Measurements from ENCODE around the gene TBCD.

TBCD gene

DNA sequence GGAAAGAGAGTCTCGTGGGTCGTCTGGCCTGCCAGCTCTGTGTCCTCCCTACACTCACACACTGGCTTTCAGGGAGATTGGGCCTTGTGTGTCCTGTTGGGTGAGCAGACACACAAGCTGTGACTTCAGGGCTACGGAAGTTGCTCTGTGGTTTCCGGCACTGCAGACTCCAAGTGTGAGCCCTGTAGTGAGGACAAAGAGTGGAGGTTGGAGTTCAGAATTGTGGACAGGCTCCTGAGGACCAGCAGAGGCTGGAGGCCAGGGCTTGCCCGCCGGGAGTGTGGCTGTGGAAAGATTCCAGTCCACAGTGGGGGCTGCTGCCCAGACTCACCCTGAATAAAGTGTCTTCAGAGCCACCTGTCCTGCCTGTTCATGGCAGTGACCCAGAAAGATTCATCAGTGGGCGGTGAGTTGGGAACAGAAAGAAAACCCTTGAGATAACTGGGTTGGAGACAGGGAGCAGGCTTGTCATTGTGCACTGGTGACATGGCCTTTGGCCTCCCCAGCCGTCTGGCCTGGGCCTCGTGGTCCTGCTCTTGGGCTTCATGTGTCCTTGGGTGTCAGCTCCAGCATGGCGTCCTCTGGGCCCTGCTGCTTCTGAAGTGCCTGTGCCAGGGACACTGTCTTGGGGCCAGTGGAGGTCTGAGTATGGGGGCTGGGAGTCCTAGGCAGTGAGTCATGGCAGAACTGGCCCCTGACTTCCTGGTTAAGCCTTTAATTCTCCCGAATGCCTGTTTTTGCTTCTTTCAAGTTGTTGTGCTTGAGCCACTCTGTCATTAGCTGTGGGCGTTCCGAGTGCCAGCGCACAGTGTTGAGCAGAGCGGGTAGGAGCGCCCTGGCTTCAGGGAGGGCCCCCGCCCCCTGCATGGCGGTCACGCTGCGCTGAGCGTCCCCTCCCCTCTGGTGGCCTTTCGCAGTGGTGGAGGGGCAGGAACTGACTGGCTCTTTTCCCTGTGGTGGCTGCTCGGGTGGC, 107.9 kb downstream of the TBCD start:
- no peak for FAIRE-seq

DNA sequence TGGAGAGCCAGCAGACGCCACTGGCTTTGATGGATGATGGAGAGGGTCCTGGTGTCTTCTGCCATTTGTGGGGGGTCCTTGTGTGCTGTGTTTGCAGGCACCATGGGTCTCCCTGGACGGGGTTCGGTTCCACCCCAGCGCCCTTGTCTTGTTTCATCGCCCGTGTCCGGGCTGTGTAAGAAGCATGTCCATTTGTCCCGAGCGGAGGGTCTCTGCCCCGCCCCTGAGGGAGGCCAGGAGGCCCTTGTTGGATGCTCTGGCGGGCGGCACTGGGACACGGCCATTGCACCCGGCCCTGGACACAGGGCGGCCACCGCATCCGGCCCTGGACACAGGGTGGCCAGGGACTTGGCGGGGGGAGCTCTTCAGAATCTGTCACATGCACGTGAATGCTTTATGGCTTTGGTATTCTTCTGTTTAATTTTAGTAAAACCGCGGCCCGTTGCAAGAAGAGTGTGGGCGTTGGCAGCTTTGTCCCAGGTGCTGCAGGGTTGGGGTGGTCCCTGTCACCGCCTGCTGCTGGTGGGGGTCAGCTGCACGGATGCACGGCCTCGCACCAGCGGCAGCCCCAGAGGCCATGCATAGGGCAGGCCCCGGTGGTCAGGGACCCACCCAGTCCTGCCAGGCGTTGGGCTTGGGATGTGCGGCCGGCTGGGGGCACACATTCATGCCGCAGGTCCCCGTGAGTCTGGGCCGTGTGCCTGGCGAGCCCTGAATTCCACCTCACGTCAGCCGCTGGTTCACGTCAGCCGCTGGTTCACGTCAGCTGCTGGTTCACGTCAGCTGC, 108.9 kb downstream of the TBCD start:
- no peak for FAIRE-seq

DNA sequence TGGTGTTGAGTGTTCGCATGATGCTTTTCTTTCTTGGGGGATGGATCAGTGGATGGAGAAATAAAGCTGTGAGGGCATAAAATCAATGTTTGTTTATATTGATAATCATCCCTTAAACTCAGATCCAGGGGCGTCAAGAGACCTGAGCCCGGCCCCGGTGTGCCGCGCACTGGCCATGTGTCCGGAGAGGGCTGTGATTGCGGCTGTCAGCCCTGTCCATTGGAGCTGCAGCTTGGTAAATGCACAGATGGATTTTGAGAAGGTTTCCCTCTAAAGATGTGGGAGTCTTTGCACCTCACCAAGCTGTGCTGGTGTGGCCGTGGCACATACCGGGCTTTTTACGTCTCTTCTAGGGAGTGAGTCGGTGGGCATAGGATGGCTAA, 109.5 kb downstream of the TBCD start:
- no peak for FAIRE-seq

DNA sequence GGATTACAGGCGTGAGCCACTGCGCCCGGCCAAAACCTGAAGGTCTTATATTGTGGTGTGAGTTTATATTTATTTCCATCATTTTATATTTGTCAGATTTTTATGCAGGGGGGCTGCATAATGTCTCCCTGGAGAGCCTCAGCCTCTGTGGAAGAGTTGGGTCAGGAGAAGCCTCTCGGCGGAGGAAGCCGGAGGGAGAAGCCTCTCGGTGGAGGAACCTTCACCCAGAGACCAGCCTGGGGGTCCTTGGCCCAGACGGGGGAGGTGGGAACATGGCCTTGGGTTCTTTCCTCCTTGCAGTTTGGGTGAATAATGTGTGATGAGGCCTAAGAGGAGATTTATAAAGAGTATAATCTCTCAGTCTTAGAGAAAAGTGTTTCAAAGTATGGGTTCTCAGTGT, 110.3 kb downstream of the TBCD start:
- no peak for FAIRE-seq

DNA sequence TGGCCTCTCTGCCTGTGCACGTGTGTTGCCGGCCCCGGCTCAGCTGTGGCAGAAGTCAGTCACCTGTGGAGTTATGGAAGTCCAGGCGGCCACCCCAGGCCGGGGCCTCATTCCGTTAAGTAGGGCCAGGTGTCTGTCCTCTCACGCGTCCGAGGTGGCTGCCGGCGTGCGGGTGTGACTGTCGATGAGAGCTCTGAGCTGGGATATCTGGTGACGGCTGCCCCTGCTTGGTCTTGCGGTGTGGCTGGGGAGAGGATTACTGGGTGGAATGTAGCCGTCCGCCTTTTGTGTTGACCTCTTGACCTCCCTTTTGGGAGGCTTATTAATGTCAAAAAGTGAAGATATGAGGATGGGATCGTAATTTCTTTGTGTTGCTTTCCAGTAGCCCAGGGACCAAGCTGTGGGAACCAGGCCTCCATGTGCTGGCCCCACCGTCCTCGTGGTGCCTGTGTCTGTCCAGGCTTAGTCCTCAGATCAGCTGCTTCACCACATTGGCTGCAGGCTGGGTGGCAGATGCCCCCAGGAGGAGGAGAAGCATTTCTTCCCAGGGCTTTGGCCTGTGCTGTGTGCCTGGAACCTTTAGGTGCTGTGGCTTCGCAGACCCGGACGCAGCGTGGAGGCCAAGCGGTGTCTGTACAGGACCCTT, 111.0 kb downstream of the TBCD start:
- no peak for FAIRE-seq

DNA sequence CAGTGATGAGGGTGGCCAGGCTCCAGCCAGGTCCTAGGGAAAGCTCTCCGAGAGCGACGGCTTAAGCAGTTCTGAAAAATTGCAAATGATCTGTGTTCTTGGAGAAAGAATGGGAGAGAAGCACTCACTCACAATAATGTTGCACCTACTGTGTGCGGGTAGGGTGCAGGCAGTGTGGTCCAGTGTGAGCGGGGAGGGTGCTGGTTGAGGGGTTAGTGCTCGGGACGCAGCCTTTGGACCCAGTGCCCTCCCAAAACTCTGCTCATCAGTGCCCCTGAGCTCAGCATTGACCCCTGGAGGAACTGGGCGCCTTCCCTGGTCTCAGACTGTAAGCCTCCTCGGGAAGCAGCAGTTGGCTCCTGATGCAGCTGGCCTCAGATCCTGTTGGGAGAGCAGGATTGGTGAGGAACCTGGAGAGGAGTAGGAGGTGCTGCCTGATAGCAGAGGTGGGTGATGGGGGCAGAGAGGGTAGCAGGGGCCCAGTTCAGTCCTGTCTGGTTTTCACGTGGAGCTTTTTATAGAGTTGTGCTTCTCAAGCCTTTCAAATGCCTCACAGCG, 111.6 kb downstream of the TBCD start:
- FAIRE-seq = no peak

DNA sequence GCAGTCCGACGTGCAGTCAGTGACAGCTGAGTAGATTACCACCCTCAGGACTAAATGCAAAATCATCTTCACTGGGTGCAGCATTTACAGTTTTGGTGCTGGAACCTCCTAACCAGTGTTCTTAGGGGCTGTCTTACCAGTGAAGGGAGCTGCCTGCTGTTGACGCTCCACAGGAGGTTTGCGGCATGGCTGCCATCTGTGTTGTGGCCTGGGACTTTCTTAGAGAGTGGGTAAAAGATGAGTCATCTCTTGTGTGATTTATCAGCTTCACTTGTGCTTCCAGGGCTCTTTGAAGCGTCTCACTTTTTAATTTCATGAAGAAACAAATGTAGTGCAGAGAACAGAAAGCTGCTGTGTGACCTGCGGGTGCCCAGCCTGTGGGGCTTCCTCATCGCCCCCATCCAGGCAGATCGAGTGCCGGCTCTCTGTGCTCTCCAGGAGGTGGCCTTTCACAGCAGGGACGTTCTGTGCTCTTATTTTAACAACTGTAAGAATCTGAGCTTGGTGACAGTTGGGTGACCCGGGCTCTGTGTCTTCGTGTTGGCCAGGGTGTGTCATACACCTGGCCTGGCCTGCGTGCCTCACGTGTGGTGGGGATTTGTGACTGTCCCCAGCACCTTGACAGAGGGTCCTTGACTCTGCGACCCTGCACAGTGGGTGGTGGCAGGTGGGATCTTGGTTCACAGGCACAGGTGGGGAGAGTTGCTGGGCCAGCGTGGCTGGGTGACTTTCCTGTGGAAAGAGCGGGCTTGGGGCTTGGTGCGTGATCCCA, 112.3 kb downstream of the TBCD start:
- no peak for FAIRE-seq

DNA sequence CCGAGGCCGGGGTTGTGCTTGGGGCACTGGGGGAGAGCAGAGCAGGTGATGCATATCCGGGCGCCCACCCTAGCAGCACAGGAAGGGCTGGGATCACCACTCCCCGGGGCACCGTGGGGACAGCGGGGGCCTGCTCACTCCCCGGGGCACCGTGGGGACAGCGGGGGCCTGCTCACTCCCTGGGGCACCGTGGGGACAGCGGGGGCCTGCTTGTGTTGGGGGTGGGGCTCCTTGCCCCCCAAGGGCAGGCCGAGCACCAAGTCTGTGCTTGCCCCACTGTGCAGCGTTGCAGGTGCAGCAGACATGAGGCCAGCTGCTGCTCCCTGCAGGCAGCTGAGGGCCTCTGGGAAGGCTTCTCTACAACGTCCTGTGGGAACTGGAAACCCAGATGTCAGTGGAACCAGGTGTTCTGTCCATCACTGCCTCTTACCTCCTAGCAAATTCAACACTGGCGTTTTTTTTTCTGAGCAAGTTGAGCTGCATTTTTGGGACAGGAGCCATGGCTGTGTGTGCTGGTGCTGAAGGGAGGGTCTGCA, 112.9 kb downstream of the TBCD start:
- no peak for FAIRE-seq

DNA sequence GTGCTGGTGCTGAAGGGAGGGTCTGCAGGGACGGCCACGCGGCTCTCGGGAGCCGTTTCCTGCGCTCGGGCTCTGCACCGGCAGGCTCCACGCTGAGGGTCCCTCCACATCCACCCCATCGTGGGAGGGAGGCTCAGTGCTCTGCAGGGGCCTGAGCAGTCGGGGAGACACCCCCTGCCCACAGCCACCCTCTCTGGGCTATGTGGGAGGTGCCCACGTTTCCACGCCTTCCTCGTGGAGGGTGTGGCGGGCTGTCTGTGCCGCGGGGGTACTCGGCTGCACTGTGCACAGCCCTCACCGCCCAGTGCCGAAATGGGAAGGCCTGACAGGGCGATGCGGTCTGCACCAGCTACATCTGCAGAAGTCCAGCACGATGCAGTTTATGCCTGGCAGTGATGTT, 113.4 kb downstream of the TBCD start:
- no peak for FAIRE-seq

DNA sequence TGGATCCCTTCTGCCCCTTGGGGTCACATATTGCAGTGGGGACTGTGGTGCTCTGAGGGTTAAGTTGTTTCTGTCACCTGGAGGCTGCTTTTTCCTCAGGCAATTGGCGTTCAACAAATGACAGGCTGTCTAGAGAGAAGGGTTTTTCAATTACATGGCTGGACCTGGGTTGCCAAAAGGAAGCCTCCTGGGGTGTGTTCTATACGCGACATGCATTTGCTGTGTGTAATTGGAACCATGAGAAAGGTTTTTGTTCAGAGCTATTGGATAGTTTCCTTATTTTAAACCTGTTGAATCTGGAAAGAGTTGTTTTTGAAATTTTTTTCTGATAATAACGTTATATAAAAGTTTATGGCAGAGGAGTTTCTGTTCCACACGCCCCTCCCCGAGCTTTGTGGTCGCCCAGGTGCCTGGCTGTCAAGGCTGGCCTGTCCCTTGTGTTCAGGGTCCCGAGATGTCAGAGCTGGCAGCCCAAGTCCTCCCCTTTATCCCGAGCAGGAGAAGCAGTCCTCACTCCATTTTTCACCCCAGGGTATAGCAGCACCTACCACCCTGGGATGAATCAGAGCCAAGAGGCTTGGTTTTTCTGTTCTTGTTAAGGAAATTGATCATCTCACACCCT, 114.0 kb downstream of the TBCD start:
- no peak for FAIRE-seq

DNA sequence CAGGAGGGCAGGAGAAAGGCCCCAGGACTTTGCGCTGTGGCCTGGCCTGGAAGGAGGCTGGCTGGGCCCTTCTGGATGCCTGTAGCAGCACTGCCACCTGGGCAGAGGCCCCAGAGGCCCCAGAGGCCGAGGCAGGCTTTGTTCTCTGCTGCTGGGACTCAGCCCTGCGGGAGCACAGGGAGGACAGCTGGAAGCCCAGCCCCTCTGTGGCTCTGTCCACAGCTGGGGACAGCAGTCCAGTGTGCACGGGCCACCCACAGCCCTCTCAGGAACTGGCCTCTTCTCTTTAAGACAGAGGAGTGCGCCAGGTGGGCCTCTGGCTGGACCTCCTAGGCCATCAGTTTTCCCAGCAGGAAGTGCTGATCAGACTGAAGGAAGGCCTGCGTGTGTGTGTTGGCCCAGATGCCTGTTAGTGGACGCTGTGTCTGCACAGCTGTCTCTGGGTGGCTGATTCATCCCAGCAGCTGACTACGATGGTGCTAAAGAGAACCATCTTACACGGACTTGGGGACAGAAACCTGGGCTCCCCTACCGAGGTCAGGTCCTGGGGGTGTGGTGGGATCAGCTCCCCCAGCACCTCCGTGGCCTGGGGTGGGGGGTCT, 114.8 kb downstream of the TBCD start:
- no peak for FAIRE-seq

DNA sequence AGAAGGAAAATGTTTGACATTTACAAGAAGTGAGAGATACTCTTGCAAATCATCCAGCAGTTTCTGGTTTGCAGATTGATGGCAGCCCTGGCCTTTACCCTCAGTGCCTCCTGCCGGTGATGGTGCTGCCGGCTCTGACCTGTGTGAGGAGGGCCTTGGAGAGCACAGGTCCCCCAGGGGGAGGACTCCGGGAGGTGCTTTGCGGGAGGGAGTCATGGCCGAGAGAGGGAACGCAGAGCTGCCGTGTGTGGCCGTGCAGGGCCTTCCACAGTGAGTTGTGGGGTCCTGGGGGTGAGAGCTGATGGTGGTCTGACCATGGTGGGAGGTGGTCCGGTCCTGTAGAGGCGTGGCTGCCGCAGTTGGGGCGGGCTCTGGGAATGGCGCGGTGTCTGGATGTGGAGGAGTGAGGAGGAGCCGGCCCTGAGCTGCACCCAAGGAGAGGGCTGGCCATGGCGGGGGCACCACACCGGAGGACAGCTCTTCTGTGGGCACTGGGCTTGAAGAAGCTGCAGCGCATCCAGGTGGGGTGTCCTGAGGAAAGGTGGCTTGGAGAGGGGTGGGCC, 116.0 kb downstream of the TBCD start:
- no peak for FAIRE-seq

DNA sequence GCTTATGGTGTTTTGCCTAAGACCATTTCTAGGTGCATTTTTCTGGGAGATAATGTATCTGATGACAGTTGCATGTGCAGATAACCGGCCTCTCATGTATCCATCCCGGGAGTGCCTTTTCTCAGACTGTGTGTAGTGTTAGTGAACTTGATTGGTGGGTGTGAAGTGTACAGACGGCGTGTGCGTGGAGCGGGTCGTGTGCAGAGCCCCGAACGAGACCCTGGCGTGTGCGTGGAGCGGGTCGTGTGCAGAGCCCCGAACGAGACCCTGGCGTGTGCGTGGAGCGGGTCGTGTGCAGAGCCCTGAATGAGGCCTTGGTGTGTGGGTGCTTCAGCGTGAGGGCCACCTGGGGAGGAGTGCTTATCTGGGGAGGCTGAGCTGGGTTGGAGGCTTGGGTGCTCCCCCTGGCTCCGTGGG, 116.9 kb downstream of the TBCD start:
- FAIRE-seq = no peak

DNA sequence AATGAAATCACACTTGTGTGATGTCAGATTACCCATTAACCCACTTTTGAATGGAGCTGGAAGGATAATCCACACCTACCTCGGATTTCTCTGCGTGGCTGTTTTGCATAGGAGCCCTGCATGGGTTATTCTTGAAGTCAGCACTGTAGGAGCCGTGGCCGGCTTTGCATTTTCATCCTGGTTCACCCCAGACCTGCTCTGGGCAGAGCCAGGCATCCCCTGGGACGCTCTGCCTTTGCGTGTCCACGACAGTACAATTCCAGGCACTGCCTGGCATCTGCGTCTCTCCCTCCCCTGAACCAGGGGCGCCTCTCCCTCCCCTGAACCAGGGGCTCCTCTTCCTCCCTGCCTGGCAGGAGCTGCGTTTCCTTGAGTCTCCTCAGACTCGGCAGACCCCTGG, 117.7 kb downstream of the TBCD start:
- FAIRE-seq = no peak

DNA sequence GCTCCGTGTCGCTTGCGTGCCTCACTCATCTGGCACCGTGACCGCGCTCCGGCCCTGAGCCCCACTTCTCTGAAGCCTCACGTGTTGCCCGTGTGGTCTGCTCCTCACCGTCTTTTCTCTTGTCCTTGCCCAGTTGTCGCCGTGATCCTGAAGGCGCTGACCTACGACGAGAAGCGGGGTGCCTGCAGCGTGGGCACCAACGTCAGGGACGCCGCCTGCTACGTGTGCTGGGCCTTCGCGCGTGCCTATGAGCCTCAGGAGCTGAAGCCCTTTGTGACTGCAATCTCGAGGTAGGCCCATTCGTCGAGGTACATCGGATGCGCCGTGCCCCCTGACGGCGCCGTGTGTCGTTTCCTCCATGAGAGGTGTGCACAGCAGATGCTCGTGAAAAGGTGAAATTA, 118.2 kb downstream of the TBCD start:
- FAIRE-seq = no peak

DNA sequence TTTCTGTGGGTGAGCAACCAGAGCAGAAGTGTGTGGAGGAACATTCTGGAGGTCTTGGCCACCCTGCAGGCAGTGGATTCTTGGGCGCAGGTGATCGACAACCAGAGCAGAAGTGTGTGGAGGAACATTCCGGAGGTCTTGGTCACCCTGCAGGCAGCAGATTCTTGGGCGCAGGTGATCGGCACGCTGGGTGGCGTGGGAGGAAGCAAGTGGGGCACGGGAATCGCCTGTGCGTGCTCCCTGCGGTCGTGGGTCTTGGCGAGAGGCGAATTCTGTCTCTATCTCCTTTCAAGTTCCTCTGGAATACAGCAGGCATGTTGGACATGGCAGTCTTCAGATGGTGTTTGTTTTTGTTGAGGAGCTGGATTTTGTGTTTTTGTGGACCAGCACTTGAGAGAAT, 118.7 kb downstream of the TBCD start:
- no peak for FAIRE-seq

DNA sequence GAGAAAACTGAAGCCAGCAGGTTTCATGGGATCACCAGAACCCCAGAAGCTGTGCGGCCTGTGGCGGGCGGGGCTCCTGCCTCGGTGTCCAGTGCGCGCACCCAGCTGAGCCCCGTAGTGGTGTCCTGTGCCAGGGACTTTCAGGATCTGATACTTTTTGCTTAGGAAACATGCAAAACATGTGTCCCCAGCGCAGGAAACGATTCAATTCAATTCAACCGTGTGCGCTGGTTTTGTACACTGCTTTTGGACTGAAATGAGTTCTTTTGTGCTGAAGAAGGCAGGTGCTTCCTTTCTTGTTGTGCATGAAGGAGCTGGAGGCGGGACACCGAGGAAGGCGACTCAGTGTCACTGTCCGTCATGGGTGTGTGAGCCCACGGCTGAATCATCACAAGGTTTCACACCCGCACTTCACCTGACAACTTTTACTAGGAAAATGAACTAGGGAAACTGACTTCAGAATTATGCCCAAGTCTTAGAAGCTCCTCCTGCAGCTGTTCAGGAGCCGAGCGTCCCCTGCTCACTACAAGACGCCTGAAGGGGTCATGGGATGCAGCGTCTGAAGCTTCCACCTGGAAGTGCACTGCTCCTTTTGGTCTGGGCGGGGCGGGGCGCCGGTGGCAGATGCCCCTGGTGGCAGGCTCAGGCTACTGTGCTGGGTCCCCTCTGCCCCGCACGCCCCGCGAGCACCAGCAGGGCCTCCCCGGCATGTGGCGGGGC, 119.4 kb downstream of the TBCD start:
- no peak for FAIRE-seq

DNA sequence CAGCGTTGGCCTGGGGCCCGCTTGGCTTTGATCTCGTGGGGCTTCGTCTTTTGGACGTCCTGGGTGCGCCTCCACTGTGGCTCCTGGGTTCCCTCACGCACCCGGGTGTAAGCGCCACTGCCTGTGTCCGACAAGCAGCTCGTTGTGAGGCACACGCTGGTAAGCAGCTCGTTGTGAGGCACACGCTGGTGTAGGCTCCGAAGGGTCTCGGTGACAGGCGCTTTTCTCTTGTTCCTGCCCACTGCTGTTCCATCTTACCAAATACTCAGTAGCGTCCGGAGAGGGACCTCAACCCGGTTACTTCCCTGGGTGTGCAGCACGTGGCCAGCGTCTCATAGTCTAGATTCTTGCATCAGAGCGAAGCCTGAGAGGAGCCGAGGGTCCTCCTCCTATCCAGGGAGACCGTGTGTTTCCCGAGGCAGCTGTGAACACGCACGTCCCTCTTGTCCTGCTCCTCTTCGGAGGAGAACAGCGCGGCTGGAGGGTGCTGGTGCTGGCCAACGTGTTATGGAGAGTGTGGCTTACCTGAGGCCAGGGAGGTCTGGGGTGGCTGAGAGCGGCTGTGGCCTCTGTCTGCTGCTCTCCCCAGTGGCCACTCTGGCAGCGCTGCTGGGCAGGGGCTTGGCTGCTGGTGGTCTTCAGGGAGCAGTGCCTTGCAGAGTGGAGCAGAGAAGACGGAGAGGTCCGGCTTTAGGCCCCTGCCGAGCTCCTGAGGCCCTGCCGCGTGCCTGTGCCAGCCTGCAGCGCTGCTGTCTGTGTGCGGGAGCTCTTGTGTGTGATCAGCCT, 120.1 kb downstream of the TBCD start:
- FAIRE-seq = no peak
